ENCODE measurements around the gene SCIN.
"Not testable (repeated sequence)": the region's sequence is repeated elsewhere in the genome, so short reads cannot be mapped to it uniquely, and the experiment has no call there.

SCIN gene

DNA sequence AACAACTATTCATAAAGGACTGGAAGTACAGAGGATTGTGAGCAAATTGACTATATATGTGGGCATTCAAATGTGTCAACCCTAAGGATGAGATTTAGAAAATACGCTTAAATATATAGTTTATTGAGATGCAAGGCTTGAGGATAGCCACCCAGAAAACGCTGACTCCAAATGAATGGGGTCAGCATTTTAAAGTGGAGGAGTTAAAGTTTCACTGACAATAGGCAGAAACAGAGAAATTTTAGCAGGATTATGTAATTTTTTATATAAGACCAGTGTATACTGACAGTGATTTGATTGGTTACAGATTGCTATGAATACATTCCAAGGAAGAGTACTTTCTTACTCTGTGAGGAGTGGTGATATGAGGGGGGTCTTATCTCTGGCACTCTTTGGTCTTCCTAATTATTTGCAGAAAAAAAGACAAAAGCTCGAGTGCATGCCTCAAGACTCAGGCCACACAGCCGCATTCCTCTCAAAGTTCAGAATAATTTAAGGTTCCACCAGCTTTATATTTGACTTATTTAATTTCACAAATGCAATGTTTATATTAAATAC is 78.3 kb downstream of the SCIN start:
- DNase-seq (ENCODE audit: low spot score) = no peak

DNA sequence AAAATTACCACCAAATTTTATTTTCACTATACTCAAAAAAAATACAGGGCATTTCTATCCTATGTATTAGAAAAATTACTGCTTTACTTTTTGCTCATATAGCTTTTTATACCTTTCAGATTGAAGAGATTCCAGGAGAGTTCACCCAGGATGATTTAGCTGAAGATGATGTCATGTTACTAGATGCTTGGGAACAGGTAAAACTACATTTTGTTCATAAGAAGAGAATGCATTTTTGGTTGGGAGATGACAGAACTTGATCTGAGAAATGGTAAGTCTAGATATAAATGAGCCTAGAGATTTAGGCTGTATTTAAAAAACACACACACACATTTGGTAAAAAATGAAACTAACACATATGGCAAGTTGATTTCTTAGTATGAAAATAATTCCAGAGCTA is 78.8 kb downstream of the SCIN start:
- no peak for DNase-seq (ENCODE audit: low spot score)

- DNase-seq (ENCODE audit: low spot score) = no peak
These were observed 79.6 kb downstream of the SCIN start for GRCh38 chr7:12650080-12650479.

- no peak for DNase-seq (ENCODE audit: low spot score)
These were observed 82.6 kb downstream of the SCIN start for GRCh38 chr7:12653110-12653509.

GRCh38 chr7:12653518-12653917 is 83.0 kb downstream of the SCIN start:
- no peak for DNase-seq (ENCODE audit: low spot score)

GRCh38 chr7:12655161-12655560 is 84.6 kb downstream of the SCIN start:
- no peak for DNase-seq (ENCODE audit: low spot score)

DNA sequence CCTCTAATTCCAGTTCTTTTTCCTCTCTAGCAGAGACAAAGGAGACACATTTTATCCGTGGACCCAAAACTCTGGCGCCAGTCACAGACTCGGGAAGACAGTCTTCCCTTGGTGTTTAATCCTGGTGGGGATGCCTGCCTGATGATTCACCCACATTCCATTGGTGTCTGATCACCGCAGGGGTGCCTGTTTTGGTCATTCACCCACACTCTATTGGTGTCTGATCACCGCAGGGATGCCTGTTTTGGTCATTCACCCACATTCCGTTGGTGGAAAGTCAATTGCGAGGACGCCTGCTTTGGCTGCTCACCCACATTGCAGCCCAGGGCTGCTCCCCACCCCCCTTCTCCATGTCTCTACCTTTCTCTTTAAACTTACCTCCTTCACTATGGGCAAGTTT is 89.9 kb downstream of the SCIN start:
- not testable (repeated sequence) for DNase-seq (ENCODE audit: low spot score)

- not testable (repeated sequence) for DNase-seq (ENCODE audit: low spot score)
These were observed 90.5 kb downstream of the SCIN start for GRCh38 chr7:12660986-12661385.

- DNase-seq (ENCODE audit: low spot score) = no peak
These were observed 91.1 kb downstream of the SCIN start for GRCh38 chr7:12661581-12661980.

DNA sequence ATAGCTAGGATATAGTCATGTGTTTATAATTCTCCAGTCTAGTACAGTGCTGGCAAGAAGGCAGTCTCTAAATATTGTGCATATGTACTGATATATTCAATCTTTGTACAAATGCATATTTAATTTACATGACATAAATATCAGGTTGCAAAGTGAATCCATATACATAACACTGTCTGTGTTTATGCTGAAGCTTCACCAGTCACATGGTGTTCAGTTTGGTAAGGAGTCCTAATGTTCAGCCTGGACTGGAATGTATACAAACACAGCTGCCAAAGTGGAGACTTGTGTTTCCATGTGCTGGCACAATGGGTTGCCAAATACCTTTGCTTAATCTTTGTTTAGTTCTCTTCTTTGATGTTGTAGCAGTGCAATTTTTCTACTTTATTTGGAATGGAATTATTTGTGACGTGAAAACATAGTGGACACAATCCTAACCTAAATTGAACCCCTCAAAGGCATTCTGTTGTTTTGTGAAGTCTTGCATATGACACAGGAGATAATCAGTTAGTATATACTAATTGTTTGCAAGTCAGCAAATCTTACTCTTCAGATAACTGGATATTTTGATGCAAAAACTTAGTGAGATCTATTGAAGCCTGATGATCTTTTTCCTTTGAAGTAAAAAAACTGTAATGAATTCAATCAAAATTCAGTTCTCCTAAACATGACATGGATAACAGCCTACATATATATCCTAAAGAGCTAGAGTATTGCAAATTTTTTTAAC is 99.6 kb downstream of the SCIN start:
- no peak for DNase-seq (ENCODE audit: low spot score)

GRCh38 chr7:12670743-12671520 is 100.4 kb downstream of the SCIN start:
- DNase-seq (ENCODE audit: low spot score) = no peak

DNA sequence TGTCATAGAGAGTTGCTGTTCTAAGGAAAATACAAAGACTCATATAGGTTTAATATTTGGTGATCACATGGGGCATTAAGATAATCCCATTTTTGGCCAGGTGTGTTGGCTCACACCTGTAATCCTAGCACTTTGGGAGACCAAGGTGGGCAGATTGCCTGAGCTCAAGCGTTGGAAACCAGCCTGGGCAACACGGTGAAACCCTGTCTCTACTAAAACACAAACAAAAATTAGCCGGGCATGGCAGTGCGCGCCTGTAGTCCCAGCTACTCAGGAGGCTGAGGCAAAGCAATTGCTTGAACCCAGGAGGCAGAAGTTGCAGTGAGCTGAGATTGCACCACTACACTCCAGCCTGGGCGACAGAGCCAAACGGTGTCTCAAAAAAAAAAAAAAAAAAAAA is 102.9 kb downstream of the SCIN start:
- not testable (repeated sequence) for DNase-seq (ENCODE audit: low spot score)

GRCh38 chr7:12674053-12674452 is 103.5 kb downstream of the SCIN start:
- no peak for DNase-seq (ENCODE audit: low spot score)

DNA sequence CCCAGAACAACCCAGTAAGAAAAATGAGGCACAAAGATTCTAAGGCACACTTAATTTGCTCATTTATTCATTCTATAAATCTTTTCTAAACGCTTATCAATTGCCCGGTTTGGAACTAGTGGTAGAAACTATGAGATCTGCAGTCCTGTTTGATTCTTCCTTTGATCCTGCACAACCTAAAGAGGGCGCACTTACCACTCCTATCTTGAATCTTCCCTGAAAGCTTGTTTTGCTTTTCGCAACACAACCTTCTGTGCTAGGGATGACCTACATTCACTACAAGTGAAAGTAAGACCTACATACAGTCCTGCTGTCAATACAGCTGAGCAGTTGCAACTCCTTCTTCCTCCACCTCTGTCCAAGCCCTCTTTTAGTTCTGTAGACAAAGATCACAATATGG is 104.3 kb downstream of the SCIN start:
- DNase-seq (ENCODE audit: low spot score) = peak; percentile 73

DNA sequence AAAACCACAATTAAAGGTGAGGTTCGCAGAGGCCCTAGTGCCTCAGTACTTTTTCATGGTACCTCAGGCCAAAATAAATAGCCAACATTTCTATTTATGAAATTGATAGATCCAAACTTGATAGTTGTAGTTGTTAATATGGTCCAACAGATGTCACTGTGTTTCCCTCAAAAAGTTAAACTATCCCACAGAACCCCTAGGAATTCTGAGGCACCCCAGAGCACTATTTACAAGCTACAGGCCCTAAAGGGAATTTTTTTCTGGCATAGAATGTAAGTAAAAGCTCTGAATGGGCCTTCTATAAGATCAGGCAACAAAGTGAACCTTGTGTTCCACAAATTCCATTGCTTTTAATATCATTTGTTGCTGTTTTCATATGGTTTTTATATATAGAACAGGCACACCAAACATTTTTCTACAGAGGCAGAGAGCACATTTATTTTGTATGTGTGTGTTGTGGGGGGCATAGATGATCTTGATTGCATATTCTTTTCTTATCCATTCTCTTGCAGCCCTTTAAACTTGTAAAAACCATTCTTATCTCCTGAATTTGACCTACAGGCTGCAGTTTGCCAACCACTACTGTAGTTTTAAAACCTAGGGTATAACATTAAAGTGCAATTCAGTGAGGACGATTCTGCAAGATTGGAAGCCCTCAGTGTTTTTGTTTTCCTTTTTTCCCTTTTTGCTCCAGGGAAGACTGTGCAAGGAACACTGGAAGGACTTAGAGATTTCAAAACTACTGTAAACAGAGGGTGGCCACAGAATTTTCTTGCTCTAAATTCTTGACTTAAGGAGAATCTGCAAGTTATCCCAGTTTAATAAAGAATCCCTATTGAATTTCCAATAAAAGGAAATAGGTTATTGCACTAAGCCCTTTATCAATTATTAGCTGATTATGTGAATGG is 113.4 kb downstream of the SCIN start:
- DNase-seq (ENCODE audit: low spot score) = peak; percentile 60

GRCh38 chr7:12684733-12685132 is 114.2 kb downstream of the SCIN start:
- DNase-seq (ENCODE audit: low spot score) = no peak

GRCh38 chr7:12685550-12685949 is 115.0 kb downstream of the SCIN start:
- DNase-seq (ENCODE audit: low spot score) = peak; percentile 52

DNA sequence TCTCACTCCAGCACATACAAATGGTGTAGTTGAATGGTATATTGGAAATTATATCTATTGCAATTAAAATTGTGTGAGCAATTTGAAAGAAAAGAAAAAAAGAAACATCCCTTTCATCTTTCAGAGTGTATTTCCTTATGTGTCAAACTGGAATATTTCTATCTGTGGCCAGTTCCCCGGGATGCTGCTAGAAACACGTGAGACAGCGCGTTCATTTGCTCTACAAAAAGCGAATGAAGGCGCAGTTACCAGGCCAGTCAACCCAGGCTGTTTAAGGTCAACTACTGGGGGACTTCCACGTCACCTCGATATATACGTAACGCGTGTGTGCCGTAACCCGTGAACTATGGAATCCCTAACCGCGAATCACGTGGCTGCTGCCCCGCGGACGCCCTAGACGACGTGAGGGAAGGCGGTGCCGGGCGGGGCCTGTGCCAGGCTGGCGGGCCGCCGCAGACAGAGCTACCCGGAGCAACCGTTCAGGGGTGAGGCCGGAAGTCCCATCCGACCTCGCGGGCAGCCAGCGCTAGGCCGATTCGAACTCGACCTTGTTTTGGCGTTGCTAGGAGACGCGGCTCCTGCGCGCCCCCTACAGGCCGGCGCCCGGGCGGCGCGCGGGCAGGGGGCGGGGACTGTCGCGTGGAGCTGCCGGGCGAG is 115.8 kb downstream of the SCIN start:
- DNase-seq (ENCODE audit: low spot score) = peak; percentile 97

DNA sequence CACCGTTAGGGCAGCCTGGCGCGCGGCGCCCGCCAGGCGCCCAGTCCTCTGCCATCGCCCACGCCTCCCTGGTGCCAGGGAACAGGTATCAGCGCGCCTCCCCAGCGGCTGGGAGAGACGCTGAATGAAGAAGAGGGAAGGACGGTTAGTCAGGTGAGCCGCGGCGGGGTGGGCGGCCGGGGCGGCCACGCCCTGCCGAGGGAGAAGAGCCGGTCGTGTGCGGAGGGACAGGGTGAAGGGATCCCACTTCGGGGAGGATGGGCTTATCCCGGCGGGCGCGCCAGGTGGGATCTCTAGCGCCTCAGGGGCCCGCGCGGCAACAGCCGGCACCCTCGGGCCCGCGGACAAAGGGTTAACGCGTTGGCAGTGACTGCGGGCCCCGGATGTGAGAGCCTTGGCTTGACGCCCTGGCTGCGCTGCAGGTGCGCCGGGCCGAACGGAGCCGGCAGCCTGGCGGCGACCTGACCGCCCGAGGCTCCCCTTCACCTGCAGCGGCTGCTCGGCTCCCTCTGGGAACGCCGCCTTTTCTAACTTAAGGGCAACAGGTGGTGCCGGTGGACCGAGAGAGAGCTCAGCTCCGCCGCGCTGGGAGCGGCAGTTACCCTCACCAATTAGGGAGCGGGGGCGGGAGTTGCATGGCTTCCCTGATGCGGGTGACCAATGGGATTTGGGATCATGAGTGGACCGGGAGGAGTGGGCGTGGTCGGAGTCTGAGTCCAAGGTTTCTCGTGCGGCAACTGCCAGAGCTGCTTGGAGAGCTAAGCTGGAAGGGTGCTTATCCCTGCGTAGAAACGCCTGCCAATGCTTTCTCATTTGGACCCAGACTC is 116.6 kb downstream of the SCIN start, which contains the start of gene ARL4A:
Gene ARL4A, plus strand, starts transcription at position 743 of the 827 bp plus-strand sequence. CDS start 622 bp downstream, outside the sequence.
- peak; percentile 99 for DNase-seq (ENCODE audit: low spot score)

DNA sequence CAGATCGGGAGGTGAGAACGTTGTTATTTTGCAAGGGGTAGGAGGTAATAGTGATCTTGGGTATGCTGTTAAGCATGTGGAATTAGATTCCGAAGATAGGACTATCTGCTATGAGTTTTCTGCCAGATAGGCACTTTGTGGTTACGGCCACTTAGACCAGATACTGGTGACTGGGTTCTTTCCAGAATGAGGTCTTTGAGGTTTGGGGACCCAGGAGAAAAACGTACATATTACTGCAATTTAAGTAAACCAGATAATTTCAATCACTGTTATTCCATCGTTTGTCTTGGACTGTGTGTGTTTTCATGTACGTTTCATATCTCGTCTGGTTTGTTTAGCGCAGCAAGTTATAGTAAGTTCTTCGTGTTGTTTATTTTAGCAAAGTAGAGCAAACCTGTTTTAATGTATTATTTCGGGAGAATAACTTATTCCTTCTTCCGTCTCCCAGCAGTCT is 117.2 kb downstream of the SCIN start:
- no peak for DNase-seq (ENCODE audit: low spot score)

Data from hematopoietic multipotent progenitor cell treated with erythropoietin and hydrocortisone succinate and interleukin-3 and kit ligand, for 17 days (in vitro differentiated cells).